Fibroblast of peridontal ligament (primary cell): ENCODE data around the gene KASH5.

ENCODE experiments used
- DNase-seq: peaks from one replicate; pipeline ENCODE4 v3.0.0-alpha.2; 2010; ENCODE audit errors: extremely low read depth

KASH5 gene

GRCh38 chr19:49395581-49396407, 7.7 kb downstream of the KASH5 start:
- DNase-seq, result no peak

- DNase-seq, result no peak
Measured at GRCh38 chr19:49396738-49397505, 8.9 kb downstream of the KASH5 start.

- no peak for DNase-seq
Measured at GRCh38 chr19:49398001-49398615, 10.1 kb downstream of the KASH5 start.

GRCh38 chr19:49398931-49399330, 10.9 kb downstream of the KASH5 start:
- DNase-seq, result no peak

GRCh38 chr19:49400029-49400428, 12.0 kb downstream of the KASH5 start:
- no peak for DNase-seq

- no peak for DNase-seq
Measured at GRCh38 chr19:49403404-49404187, 15.5 kb downstream of the KASH5 start.

- DNase-seq, result no peak
Measured at GRCh38 chr19:49407079-49407478, 19.0 kb downstream of the KASH5 start.

GRCh38 chr19:49407482-49408015, 19.5 kb downstream of the KASH5 start:
- DNase-seq, result no peak

- DNase-seq, result no peak
Measured at GRCh38 chr19:49408816-49409440, 20.9 kb downstream of the KASH5 start.

- no peak for DNase-seq
Measured at GRCh38 chr19:49409441-49410029, 21.5 kb downstream of the KASH5 start.

- DNase-seq, result no peak
Measured at GRCh38 chr19:49411681-49412326, 23.8 kb downstream of the KASH5 start.

GRCh38 chr19:49413348-49413747, 25.3 kb downstream of the KASH5 start:
- peak; percentile 41 for DNase-seq

- no peak for DNase-seq
Measured at GRCh38 chr19:49414256-49414655, 26.2 kb downstream of the KASH5 start.

- peak; percentile 63 for DNase-seq
Measured at GRCh38 chr19:49415102-49415809, 27.2 kb downstream of the KASH5 start.

- no peak for DNase-seq
Measured at GRCh38 chr19:49415810-49416200, 27.8 kb downstream of the KASH5 start.

- no peak for DNase-seq
Measured at GRCh38 chr19:49417088-49417487, 29.0 kb downstream of the KASH5 start.

GRCh38 chr19:49418511-49418910, 30.5 kb downstream of the KASH5 start:
- DNase-seq, result no peak

GRCh38 chr19:49419173-49419572, 31.1 kb downstream of the KASH5 start:
- no peak for DNase-seq

- DNase-seq, result no peak
Measured at GRCh38 chr19:49420227-49420626, 32.2 kb downstream of the KASH5 start.
